ENCODE data around the gene RECK.
A peak's percentile ranks its signal among the peaks of the same experiment; 100 is the strongest.

Gene RECK

GRCh38 chr9:36018129-36018528 is 18.6 kb upstream of the RECK start:
- H3K4me1 ChIP-seq (ENCODE audit: insufficient read depth, poor library complexity, severe bottlenecking) = no peaks in the 10 kb centered on the region
- no peaks in the 10 kb centered on the region for H3K27me3 ChIP-seq (ENCODE audit: insufficient read depth, poor library complexity, severe bottlenecking)
- no peak for DNase-seq (ENCODE audit: low spot score)
- H3K4me3 ChIP-seq (ENCODE audit: severe bottlenecking) = no peak overlapping the region
- ATAC-seq (ENCODE audit: low read depth) = no peak
- TF ChIP-seq, protein P1, sequence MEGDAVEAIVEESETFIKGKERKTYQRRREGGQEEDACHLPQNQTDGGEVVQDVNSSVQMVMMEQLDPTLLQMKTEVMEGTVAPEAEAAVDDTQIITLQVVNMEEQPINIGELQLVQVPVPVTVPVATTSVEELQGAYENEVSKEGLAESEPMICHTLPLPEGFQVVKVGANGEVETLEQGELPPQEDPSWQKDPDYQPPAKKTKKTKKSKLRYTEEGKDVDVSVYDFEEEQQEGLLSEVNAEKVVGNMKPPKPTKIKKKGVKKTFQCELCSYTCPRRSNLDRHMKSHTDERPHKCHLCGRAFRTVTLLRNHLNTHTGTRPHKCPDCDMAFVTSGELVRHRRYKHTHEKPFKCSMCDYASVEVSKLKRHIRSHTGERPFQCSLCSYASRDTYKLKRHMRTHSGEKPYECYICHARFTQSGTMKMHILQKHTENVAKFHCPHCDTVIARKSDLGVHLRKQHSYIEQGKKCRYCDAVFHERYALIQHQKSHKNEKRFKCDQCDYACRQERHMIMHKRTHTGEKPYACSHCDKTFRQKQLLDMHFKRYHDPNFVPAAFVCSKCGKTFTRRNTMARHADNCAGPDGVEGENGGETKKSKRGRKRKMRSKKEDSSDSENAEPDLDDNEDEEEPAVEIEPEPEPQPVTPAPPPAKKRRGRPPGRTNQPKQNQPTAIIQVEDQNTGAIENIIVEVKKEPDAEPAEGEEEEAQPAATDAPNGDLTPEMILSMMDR (IDR thresholded peaks at IDR 0.05; ENCODE audit: poor library complexity, severe bottlenecking) = no peak
- no peaks in the 10 kb centered on the region for H3K9me3 ChIP-seq (ENCODE audit: severe bottlenecking)
- no peaks in the 10 kb centered on the region for H3K36me3 ChIP-seq (ENCODE audit: low read depth)
- no peak overlapping the region for H3K27ac ChIP-seq (ENCODE audit: poor library complexity, severe bottlenecking)

DNA sequence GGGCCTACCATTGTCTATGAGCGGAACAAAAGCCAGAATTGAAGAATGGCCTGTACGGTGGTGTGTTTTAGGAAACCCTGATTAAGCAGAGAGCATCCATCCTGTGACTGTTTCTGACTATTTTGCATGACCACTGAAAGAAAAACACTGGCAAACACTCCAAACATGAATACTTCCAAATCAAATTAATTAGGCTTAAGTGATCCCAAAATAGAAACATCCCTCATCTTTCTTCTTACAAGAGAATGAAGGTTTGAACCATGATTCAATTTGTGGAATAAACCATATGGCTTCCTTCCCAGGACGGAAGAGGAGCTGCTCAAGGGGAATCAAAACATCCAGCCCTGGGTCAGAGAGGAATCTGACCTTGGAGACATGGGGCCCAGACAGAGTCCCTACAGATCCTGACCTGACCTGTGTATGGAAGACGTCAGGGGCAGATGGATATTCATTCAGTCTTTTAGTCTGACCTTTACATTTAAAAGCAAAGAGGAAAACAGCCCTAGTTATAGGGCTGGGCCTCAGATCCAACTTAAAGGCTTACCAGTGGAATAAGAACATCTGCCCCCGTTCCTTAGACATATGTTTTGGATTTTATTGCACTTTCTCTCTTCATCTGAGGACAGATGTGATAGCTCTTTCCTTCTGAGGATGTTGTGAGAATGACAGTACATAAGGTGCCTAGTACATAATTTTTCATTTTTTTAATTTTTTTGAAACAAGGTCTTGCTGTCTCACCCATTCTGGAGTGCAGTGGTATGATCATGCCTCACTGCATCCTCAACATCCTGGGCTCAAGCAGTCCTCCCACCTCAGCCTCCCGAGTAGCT is 17.6 kb upstream of the RECK start:
- Histone ChIP-seq H3K27ac (ENCODE audit: poor library complexity, severe bottlenecking) (no peak overlapping the region), H3K9me3 (ENCODE audit: severe bottlenecking) (no peaks in the 10 kb centered on the region), H3K4me1 (ENCODE audit: insufficient read depth, poor library complexity, severe bottlenecking) (no peaks in the 10 kb centered on the region), H3K4me3 (ENCODE audit: severe bottlenecking) (no peak overlapping the region), H3K36me3 (ENCODE audit: low read depth) (no peaks in the 10 kb centered on the region), H3K27me3 (ENCODE audit: insufficient read depth, poor library complexity, severe bottlenecking) (no peaks in the 10 kb centered on the region)
- no peak for DNase-seq (ENCODE audit: low spot score)
- TF ChIP-seq, protein P1 (IDR thresholded peaks at IDR 0.05; ENCODE audit: poor library complexity, severe bottlenecking) = no peak
- ATAC-seq (ENCODE audit: low read depth) = no peak

GRCh38 chr9:36021968-36022367 is 14.7 kb upstream of the RECK start:
- DNase-seq (ENCODE audit: low spot score) = no peak
- Histone ChIP-seq H3K27me3 (ENCODE audit: insufficient read depth, poor library complexity, severe bottlenecking) (no peaks in the 10 kb centered on the region), H3K36me3 (ENCODE audit: low read depth) (no peaks in the 10 kb centered on the region), H3K4me3 (ENCODE audit: severe bottlenecking) (no peak overlapping the region), H3K4me1 (ENCODE audit: insufficient read depth, poor library complexity, severe bottlenecking) (no peaks in the 10 kb centered on the region), H3K27ac (ENCODE audit: poor library complexity, severe bottlenecking) (no peak overlapping the region), H3K9me3 (ENCODE audit: severe bottlenecking) (no peaks in the 10 kb centered on the region)
- TF ChIP-seq, protein P1 (IDR thresholded peaks at IDR 0.05; ENCODE audit: poor library complexity, severe bottlenecking) = no peak
- no peak for ATAC-seq (ENCODE audit: low read depth)

DNA sequence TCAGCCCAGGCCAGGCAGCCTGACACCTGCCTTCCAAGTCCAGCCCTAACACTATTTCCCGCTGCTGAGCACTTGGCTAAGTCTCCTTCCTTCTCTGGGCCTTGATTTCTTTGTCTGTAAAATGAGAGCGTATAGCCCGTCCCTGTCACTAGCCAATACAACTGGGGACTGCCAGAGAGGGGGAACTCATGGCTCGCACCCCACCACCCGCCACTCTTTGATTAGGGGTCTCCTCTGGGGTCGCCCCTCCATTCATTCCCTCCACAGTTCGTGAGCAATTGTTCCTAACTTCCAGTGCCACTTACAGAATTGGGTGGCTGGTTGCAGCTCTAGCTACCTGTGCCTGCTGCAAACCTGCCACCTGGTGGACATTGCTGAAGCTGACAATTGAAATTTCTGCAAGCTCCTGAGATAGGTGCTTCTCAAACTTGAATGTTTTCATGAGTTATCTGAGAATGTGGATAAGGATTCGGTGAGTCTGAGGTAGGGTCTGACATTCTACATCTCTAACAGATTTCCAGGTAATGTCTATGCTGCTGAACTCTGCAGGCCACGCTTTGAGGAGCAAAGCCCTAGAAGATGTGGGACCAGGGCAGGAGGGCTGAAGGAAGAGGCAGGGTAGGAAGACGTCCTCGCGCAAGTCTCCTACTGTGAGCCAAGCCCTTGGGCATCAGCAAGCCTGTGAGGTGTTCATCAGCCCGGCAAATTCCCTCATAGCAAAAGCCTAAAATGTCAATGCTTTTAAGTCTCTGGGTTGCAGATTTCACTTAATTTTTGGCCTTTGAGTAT is 13.3 kb upstream of the RECK start:
- Histone ChIP-seq H3K36me3 (ENCODE audit: low read depth) (no peaks in the 10 kb centered on the region), H3K27me3 (ENCODE audit: insufficient read depth, poor library complexity, severe bottlenecking) (no peaks in the 10 kb centered on the region), H3K9me3 (ENCODE audit: severe bottlenecking) (no peaks in the 10 kb centered on the region), H3K27ac (ENCODE audit: poor library complexity, severe bottlenecking) (no peak overlapping the region), H3K4me3 (ENCODE audit: severe bottlenecking) (no peak overlapping the region), H3K4me1 (ENCODE audit: insufficient read depth, poor library complexity, severe bottlenecking) (no peaks in the 10 kb centered on the region)
- DNase-seq (ENCODE audit: low spot score) = no peak
- TF ChIP-seq, protein P1 (IDR thresholded peaks at IDR 0.05; ENCODE audit: poor library complexity, severe bottlenecking) = peak; percentile 91
- ATAC-seq (ENCODE audit: low read depth) = peak; percentile 84
